ENCODE results near the gene SORCS1.

GRCh38 chr10:107213861-107214260 lies 49.4 kb upstream of the SORCS1 start:
- no peak for TF ChIP-seq CTCF (IDR thresholded peaks at IDR 0.05)
- TF ChIP-seq POLR2A (IDR thresholded peaks at IDR 0.05) = no peak

Data from thyroid gland (tissue), 4 donors.